HG03095 (cell line): ENCODE results near the gene CTRB2.
"Not testable (repeated sequence)": the region's sequence is repeated elsewhere in the genome, so short reads cannot be mapped to it uniquely, and the experiment has no call there.

ENCODE experiments used
- ATAC-seq: cut with Tn5 transposase; IDR thresholded peaks from one replicate; pipeline ENCODE4 v1.9.1; 2021; ENCODE audit warnings: moderate library complexity; ENCODE audit not compliant: unreplicated experiment

Gene CTRB2

GRCh38 chr16:75207831-75208230 is 870 bp upstream of the CTRB2 start:
- no peak for ATAC-seq

- ATAC-seq: not testable (repeated sequence)
Observed at GRCh38 chr16:75205961-75206748, 806 bp downstream of the CTRB2 start.

GRCh38 chr16:75205438-75205837 is 1.5 kb downstream of the CTRB2 start:
- ATAC-seq: not testable (repeated sequence)

GRCh38 chr16:75204905-75205304 is 2.1 kb downstream of the CTRB2 start:
- not testable (repeated sequence) for ATAC-seq

GRCh38 chr16:75204410-75204758 is 2.6 kb downstream of the CTRB2 start:
- ATAC-seq: no peak

- no peak for ATAC-seq
Observed at GRCh38 chr16:75203667-75204409, 3.1 kb downstream of the CTRB2 start.

- ATAC-seq: no peak
Observed at GRCh38 chr16:75203096-75203495, 3.9 kb downstream of the CTRB2 start.

- ATAC-seq: no peak
Observed at GRCh38 chr16:75202069-75202590, 4.8 kb downstream of the CTRB2 start.

- no peak for ATAC-seq
Observed at GRCh38 chr16:75198135-75198600, 8.8 kb downstream of the CTRB2 start.

GRCh38 chr16:75197522-75198134 is 9.3 kb downstream of the CTRB2 start:
- no peak for ATAC-seq

- ATAC-seq: no peak
Observed at GRCh38 chr16:75196836-75197235, 10.1 kb downstream of the CTRB2 start.

GRCh38 chr16:75195811-75196790 is 10.9 kb downstream of the CTRB2 start:
- no peak for ATAC-seq

GRCh38 chr16:75193730-75194444 is 13.1 kb downstream of the CTRB2 start:
- ATAC-seq: no peak

- ATAC-seq: no peak
Observed at GRCh38 chr16:75193265-75193650, 13.7 kb downstream of the CTRB2 start.

- no peak for ATAC-seq
Observed at GRCh38 chr16:75192606-75193264, 14.2 kb downstream of the CTRB2 start.

- no peak for ATAC-seq
Observed at GRCh38 chr16:75189638-75190245, 17.2 kb downstream of the CTRB2 start.

GRCh38 chr16:75188832-75189477 is 18.0 kb downstream of the CTRB2 start:
- ATAC-seq: no peak

- no peak for ATAC-seq
Observed at GRCh38 chr16:75181630-75182029, 25.3 kb downstream of the CTRB2 start.
